NCI-H1092 (cell line): ENCODE measurements around the gene DAB2IP.

Experiments
- DNase-seq: peaks from one replicate; lab custom pipeline; 2025; lab: John Stamatoyannopoulos, UW

The DAB2IP gene

DNA sequence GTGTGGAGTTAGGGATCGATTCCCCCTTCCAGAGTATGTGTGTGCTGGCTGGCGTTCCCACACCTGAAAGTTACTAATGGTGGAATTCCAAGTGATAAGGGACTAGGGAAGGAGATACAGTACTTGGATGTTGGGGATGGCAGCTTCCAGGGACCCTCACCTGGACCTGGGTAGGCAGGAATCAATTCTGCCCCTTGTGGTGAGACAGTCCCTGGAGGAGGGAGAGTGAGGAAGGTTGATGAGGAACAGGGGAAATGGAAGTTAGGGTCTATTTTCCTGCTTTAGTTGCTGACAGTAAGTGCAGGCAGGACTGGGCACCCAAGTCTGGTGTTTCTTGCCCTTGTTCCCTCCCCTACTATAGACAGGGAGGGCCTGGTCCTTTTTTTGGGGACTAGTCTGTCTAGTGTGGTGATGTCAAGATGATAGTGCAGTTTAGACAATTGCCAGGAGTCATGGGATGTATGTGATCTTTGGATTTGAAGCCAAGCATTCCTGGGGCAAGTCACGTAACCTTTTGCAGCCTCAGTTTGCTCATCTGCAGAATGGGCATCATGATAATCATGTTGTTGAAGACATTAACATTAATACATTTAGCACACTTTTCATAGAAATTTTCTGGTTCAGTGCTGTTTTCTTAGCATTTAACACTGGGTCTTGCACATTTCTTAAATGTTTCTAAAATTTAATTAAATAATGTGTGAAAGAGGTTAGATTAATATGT, 51.7 kb downstream of the DAB2IP start:
- no peak for DNase-seq

DNA sequence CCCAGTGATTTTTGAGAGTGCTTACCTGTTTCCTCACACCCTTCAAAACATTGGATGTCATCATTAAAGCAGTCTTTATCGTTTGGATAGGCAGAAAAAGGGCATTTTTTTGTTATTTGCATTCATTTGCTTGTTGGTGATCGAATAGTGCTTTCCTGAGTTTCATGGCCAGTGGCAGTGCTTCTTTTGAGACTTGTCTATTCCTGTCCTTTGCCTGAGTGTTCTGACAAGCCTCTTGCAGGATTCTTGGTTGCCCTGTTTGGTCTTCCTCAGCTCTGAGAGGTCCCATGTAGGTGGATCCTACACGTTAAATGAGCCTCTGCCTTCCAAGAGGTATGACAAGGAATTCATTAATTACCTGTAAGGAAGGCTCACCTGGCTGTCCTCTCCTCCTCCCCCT, 52.8 kb downstream of the DAB2IP start:
- no peak for DNase-seq

DNA sequence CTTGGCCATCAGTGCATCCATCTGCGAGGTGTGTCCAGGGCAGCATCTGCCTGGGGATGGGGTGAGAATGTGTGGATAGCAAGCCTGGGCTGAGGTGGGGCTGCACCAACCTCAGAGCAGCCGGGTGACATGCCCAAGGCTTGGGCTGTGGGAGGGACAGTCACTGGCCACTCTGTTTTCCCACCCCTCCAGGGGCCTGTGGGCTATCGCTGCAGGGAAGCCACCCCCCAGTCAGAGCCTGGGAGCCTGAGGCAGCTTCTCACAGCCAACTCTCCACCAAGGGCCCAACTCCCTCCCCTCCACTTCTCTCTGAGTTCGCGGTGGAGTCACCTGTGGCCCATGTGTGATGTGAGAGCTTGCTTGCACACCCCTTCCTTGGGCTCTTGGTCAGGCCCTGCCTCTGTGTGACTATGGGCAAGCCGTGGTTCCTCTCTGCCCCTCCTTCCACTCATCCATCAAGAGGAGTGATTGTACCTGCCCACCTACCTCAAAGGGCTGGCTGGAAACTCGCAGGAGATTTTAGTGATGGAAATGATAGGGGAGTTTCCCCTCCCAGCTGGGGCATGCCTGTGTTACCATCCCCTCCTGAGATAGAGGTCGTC, 54.8 kb downstream of the DAB2IP start:
- DNase-seq, result no peak

DNA sequence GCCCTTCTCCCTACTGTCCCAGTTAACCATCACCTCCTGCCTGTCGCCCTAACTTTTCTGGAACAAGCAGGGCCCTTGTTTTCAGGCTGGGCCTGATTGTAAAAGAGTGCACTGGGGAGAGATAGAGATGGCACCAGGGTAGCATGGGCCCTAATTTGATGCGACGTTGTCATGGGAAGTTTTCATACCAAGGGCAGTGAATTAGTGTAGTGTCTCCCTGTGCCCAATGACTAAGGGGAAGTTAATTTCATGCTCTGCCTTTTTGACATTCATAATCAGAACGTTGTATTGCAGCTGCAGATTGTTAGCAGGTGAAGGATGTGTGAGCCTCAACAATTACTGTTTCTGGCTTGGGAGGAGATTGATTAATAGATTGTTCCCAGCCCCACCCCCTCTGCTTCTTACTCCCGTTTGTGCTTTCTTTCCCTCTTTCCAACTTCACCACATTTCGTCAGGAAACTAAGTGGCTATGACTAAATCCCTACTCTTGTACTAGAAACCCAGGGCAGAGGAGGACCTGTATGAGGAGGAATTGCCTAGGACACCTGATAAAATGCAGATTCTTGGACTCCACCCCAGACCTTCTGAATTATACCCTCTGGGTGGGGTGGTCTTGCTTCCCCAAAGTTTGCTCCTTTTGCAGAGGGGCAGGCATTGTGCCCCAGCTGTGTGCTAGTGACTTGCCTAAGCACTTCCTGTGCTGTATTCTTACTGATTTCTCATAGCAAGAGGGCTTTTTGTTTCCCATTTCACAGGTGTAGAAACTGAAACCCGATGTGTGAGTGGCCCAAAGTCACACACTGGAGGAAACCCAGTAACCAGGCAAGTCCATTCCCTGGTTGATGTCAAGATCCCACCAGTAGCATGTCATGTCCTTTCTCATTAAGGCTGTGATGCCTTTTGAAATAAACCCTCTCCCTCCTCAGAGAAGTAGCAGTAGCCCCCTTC, 56.3 kb downstream of the DAB2IP start:
- DNase-seq, result no peak

DNA sequence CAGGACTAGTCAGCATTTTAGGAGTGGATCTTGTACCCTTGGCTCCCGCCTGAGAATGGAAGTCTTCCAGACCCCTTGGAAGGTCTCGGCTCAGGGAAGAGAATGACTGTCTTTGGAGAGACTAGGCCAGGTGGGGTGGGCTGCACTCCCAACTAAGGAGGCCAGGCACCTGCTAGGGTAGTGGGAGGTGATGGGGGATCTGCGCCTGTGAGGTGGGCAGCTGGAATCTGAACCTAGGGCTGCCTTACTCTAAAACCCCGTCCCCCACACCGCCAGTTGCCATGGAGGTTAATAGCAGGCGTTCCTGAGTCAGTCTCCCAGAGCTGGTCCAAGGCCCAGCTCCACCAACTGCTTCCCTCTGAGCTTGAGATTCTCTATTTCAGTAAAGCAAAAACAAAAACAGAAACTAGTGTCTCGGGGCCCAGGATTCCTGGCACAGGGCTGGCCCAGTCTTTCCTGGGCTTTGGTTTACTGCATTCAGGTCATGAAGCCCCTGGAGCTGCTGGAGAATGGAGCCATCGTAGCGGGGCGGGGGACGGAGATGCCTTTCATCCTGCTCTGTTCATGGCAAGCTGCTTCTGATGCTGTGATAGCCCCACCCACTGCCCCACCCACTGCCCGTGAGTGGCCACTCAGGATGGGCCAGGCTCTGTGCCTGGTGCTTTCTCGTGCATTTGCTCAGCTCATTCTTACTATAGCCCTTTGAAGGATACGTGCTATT, 57.5 kb downstream of the DAB2IP start:
- DNase-seq, result no peak

DNA sequence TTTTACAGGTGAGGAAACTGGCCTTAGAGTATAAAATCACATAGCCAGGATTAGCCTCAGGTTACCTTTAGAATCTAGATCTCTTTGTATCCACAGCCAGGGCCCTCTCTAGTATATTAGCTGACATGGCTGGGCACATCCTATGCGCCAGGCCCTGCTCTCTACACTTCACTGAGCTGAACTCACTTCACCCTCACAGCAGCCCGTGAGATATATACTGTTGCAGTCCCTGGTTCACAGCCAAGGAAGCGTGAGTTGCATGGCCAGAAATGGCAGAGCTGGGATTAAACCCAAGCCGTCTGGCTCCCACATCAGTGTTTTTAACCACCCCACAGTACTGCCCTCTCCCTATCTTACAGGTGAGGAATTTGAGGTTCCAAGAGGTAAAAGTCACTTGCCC, 58.4 kb downstream of the DAB2IP start:
- DNase-seq, result peak; percentile 19

DNA sequence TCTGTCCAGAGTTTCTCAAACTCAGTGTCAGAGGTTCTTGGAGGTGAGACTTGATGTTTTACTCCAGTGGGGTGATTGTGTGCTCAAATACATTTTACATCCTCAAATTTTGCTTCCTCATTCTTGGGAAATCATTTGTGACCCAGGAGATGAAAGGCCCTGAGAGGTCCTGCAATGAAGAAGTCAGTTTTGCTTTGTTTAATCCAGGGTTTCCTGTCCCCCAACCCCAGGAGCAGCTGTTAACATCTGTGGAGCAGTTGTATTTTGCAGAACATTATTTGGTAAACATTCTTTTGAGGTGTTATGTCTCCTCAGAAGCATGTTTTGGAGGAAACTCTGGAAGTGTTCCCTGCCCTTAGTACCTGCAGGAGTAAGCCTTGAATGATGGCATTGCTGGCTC, 59.8 kb downstream of the DAB2IP start:
- DNase-seq, result no peak

DNA sequence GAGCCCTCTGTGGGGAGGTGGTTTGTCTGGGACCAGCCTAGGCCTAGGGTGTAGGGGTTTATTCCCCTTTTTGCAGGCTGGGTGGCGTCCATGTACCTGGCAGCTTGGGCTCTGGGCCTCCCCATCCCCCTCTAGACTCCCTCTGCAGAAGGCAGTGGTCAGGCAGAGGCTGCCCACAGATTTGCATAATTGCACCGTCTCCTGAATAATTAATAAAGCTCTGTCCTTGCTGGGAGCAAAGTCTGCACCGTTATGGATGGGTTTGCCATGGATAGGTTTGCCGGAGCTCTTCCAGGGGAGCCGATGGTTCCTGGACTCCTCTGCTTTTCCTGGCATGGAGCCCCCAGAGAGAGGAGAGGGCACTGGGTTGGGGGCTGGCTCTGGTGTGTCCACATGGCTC, 60.4 kb downstream of the DAB2IP start:
- no peak for DNase-seq

DNA sequence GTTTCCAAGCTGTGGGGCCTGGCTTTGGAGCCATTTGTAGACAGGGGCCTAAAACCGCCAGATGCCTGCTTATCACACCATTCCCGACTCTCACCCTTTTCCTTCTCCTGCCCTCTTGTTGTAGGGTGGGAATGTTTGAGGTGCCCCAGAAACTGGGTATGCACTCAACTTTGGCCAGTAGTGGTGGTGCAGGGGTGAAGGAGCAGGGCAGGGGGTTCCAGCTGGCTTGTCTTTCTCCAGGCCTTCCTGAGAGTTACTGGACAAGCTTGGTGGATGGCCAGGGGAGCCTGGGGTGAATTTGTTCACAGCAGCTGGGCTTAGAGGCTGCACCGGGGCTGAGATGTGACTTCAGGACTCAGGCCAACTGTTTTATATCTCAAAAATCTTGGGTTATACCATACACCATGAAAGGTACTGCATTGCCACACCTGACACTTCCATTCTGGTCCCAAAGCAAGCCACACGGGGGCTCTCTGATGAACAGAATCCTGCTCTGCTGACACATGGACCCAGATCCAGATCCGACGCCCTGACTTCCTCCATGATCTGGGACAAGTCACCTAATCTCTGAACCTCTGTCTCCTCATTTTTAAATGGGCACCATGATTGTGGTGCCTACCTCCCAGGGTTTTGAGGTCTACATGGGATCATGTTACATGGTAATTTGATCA, 62.1 kb downstream of the DAB2IP start:
- DNase-seq, result no peak

DNA sequence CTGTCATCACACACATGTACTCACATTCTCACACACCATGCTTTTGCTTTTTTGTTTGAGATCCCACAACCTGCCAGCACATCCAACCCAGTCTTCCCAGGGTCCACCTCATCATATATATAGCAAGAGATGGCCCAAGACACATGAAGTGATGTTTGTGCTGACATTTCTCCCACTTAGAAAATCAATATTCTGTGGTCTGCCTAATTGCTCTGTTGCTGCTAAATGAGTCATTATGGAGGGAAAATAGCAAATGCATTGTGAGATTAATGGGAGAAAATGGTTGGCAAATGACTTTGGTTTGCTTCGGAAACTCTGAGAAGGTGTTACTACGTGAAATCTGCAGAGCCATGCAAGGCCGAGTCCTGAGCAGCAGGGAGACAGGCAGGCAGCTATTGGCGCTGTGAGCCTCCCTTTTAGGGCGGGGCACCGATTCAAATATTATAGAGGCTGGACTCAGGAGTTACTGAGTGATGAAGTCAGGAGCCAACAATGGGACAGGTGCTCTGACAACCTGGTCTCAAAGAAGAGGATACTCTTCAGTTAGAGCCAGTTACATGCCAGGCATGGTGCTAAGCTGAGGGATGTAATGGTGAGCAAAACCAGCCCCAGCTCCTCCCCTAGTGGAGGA, 62.8 kb downstream of the DAB2IP start:
- no peak for DNase-seq

DNA sequence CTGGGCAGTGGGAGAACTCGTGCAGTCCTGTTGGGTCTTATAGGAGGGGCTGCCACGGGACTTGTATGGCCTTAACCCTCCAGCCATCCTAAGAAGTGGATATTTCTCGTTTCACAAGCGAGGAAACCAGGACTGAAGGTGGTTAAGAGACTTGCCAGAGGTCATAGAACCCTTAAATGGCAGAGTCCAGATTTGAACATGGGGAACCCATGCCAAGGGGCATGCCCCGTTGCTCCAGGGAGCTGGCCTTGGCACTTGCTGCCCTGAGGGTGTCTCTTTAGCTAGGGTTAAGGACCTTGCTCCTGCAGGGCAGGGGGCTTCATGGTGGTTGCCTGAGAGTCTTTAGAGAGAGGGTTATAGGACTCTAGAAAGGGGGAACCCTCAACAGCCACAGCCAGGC, 63.4 kb downstream of the DAB2IP start:
- DNase-seq, result no peak

DNA sequence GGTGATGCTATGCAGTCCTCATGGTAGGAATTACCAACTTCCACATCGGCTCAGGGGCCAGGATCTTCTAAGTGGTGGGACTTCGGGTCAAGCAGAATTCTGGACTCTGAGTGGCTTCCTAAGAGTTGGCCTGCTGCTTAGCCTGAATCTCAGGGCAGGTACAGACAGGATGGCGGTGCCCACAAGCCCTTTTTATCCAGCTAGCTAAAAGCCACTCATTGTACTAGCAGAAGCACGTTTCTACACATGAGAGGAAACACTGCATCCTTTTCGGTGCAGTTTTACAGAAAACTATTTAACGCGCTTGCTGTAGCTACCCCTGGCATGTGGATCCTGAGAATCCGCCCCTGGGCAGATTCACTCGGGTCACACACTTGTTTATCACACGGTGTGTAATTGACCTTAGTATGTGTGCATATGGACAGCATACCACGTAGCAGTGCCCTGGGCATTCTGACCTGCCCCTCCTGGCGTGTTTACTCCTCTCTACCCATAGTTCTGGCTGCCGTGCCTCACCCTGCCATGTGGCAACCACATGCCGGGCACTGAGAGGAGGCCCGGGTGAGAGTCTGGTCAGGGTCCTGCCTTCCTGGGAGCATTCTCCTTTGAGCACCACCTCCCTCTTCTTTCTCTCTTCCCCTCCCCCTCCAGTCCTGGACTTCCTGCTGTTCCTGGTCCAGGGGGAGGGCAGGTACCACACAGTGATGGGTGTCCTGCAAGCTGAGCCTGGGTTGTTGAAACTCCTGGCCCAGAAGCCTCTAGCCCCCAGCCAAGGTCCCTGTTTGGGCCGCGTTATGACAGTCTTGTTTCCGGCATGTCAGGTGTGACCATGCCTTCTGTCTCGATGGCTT, 65.9 kb downstream of the DAB2IP start:
- DNase-seq, result no peak

DNA sequence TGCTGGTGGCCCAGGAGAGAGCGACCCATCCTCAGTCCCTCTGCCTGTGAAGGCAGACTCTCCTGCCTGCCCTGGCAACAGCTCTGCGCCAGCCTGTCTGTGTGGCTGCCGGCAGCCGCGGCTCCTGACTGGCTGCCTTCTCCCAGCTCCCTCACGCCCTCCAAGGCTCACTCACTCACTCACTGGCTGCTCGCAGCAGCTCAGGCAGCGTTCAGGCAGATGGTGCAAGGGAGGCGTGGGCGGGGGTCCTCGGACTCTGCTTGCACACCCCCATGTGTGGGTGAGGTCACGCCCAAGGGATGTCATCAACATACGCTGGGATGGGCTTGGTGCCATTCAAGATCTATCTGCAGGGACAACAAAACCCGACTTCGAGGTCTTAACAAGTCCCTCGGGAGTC, 66.7 kb downstream of the DAB2IP start:
- peak; percentile 57 for DNase-seq

DNA sequence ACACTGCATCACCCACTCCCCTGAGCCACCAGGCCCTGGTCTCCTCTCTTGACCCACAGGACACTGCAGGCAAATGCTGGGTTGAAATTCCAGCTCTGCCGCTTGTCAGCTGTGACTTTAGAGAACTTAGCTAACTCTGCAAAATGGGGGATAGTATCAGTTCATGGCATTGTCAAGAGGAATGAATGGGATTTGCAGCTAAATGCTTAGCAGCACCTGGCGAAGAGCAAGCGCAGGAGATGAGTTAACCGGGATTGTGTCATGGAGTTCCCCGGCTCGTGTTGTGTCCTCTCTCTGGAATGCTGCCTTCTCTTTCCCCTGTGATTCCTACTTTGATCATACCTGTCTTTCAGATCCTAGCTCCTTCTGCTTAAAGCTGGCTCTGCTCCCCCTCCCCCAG, 67.1 kb downstream of the DAB2IP start:
- DNase-seq, result no peak

DNA sequence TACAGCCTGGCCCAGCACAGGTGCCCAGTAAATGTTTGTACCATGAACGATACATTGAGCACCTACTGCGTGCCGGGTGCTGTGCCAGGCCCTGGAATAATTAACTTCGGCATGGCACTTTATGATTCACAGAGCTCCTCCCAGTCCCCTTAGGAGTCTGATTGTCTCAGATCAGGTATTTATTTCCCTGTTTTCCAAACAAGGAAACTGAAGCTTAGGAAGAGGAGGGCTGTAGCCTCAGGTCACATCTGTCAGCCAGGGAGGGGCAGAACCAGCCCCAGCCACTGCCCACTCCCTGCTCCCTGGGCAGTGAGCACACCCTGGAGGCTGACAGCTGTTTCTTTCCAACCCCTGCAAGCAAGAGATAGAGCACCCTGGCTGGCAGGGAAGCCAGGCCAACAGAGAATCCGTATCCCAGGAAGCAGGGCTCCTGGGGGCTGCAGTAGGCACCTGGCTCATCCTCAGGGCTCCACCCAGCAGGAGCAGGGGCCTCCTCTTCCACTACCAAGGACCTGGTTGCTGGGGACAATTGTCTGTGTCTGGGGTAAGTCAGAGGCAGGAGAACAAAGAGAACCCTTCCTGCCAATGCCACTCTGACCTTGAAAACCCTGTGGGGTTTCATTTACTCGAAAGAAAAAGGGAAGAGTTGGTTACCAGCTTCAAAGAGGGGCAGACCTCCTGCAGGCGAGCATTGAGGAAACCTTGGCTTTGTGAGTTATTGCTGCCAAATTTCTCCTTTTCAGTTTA, 69.0 kb downstream of the DAB2IP start:
- DNase-seq, result no peak

DNA sequence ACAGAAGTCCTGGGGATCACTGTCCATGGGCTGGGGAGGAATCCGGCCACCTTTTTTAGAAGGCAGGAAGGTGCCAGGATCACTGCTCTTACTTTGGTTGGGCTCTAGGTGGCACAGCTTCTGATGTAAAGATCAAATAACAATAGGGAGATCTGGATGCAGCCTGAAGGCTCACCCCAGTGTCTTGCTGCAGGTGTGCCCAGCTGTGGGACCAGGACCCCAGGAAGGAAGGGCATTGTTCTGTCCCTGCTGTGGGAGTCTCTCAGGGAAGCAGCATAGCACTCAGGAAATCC, 69.6 kb downstream of the DAB2IP start:
- no peak for DNase-seq

DNA sequence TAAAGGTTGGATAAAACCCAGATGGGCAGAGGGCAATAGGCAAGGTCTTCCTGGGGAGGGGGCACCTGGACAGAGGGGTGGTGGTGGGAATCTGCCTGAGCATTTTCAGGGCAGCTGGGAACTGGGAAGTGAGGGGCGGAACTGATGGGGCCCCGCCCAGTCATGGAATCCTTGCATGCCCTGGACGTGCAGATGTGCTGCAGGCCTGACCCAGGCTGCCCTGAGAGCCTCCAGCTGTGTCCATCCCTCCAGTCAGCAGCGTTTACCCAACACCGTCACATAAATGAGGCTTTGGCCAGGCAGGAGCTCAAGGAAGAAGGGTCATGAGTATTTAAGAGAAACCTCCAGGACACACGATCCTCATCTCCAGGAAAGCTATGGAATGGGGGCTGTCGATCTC, 70.3 kb downstream of the DAB2IP start:
- DNase-seq, result no peak

DNA sequence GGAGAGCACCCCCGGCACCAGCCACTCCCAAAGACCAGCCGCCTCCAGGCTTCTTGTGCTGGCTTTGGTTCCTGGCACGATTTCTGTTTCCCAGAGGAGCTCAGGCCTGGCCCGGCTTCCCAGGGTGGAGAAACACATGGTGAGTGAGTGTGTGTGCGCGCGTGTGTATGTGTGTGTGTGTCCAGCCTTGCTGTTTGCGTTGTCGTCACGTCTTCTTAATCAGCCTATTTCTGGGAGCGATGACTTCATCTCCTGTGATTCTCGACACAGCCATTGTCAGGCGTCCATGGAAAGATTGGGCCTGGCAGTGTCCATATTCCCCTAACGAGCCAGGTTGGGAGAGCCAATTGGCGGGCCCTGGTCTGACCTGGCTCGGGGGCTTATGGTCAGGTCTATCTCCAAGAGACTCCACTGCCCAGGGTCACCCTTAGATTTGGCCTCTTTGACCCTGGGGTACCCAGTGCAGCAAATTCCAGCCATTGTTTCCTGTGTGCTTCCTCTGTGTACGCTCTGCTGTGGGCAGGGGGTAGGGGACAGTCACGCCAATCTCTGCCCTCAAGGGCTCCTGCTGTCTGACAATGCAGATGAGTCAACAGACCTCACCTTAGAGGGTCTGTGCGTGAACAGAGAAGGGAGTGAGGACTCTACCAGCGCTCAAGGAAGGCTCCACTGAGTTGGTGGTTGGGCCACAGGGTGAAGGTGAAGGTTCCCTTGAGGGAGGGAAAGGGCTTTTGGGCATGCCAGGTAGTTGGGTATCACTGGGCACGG, 73.8 kb downstream of the DAB2IP start:
- DNase-seq, result no peak
